PC-9 (cell line): ENCODE results near the gene MRM3. TPM values are rescaled to one million over a fixed set of nuclear protein-coding genes. Genes with fewer than 3 reads are reported as not detected.

Experiments used
- BruUV-seq: library from RNA; stranded (reverse); fragments of 400-500 nt; replicated peaks from 2 replicates; lab custom pipeline; 2021; lab: Mats Ljungman, UMichigan
- CTCF ChIA-PET: fragments of 300-600 bp; sonication (Branson Sonifier 250); formaldehyde crosslinking; loops from one replicate; lab custom pipeline; 2022; ENCODE audit warnings: antibody characterized with exemption; lab: Charles Lee
- POLR2A ChIA-PET: fragments of 300-600 bp; sonication (Branson Sonifier 250); formaldehyde crosslinking; loops from one replicate; lab custom pipeline; 2022; ENCODE audit warnings: antibody characterized with exemption; ENCODE audit not compliant: unreplicated experiment; lab: Charles Lee
- DNase-seq, 2 experiments: peaks; one replicate each; pipeline versions ENCODE4 v3.0.0 to v3.0.0-alpha.2; 2015 to 2022; ENCODE audit warnings: mixed read lengths in 1 of 2
- H2AFZ ChIP-seq: fragments of 200-600 bp; sonication (generic); 2 replicates; pipeline ENCODE4 v1.8.1; 2017; ENCODE audit warnings: antibody characterized with exemption
- H3F3A ChIP-seq: fragments of 200-600 bp; sonication (generic); 2 replicates; pipeline ENCODE4 v1.8.1; 2017; ENCODE audit warnings: antibody characterized with exemption, mild to moderate bottlenecking, low read depth; ENCODE audit not compliant: insufficient read depth
- H3K27ac ChIP-seq: fragments of 200-600 bp; sonication (generic); 2 replicates; pipeline ENCODE4 v1.6.1; 2016; ENCODE audit warnings: mixed run types
- H3K27me3 ChIP-seq: fragments of 200-600 bp; sonication (generic); 2 replicates; pipeline ENCODE4 v1.6.1; 2016; ENCODE audit warnings: low read depth, mixed run types; ENCODE audit not compliant: insufficient read depth
- H3K36me3 ChIP-seq: fragments of 200-600 bp; sonication (generic); 2 replicates; pipeline ENCODE4 v1.6.1; 2016; ENCODE audit warnings: low read depth, mixed run types
- H3K4me1 ChIP-seq: fragments of 200-600 bp; sonication (generic); replicated peaks from 2 replicates; pipeline ENCODE4 v1.6.1; 2016; ENCODE audit warnings: mixed run types; ENCODE audit not compliant: insufficient read depth
- H3K4me2 ChIP-seq: fragments of 200-600 bp; sonication (generic); 2 replicates; pipeline ENCODE4 v1.6.1; 2017; ENCODE audit warnings: mixed run types
- H3K4me3 ChIP-seq: fragments of 200-600 bp; sonication (generic); 2 replicates; pipeline ENCODE4 v1.6.1; 2016; ENCODE audit warnings: mixed run types
- H3K79me2 ChIP-seq: fragments of 200-600 bp; sonication (generic); 2 replicates; pipeline ENCODE4 v1.6.1; 2017; ENCODE audit warnings: low read depth, mixed run types
- H3K9me2 ChIP-seq: fragments of 200-600 bp; sonication (generic); 2 replicates; pipeline ENCODE4 v1.8.1; 2017; ENCODE audit warnings: mild to moderate bottlenecking; ENCODE audit not compliant: insufficient read depth
- H3K9me3 ChIP-seq: fragments of 200-600 bp; sonication (generic); 2 replicates; pipeline ENCODE4 v1.8.1; 2016; ENCODE audit warnings: low read depth; ENCODE audit not compliant: insufficient read depth
- H4K20me1 ChIP-seq: fragments of 200-600 bp; sonication (generic); 2 replicates; pipeline ENCODE4 v1.8.1; 2017; ENCODE audit not compliant: insufficient read depth
- EZH2 ChIP-seq: fragments of 200-600 bp; sonication (generic); IDR thresholded peaks from 2 replicates; pipeline ENCODE4 v1.8.0; 2017; ENCODE audit warnings: antibody characterized with exemption, low read depth
- intact Hi-C: fragments of 100-400 bp; cut with micrococcal nuclease; formaldehyde crosslinking; loops from one replicate; pipeline ENCODE4 v1.10.0; 2022; ENCODE audit not compliant: unreplicated experiment
- total RNA-seq: library from RNA; stranded (reverse); gene quantifications from 2 replicates; pipeline ENCODE4 v1.2.3, GENCODE V29; 2021
- TF ChIP-seq, protein P1 (sequence below): fragments of 200-600 bp; sonication (generic); conservative IDR thresholded peaks from 2 replicates; pipeline ENCODE4 v1.6.1; 2017; ENCODE audit warnings: mixed run types, antibody characterized with exemption, mild to moderate bottlenecking, moderate library complexity

Gene MRM3
- total RNA-seq, 1 experiment from 2014 or later = 23.2 TPM

DNA sequence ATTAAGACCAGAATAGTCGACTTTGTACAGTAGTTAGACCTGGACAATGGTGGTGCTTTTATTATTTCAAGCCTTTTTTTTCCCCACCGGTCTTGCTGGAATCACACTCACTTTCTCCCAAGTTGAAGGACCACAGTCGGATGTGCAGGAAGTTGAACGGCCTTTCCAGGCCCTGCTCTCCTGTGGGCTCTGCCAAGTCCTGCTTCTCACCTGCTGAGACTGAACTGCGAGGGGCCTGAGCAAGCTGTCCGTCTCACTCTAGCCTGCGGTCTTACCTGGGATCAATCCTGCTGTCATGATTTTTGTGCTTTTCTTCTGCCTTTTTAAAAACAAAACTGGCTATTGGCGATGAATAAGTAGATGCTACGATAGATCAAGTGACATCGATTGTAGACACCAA is 48.4 kb upstream of the MRM3 start:
- peaks cover 12% of the 10 kb centered on the region for H3K4me1 ChIP-seq
- peak overlapping the region; percentile 96 for H3K4me3 ChIP-seq
- peak overlapping the region; percentile 88 for H3K4me2 ChIP-seq
- peaks cover 13% of the 10 kb centered on the region; the same call in 1 of the 2 replicates for H3K36me3 ChIP-seq
- H3K79me2 ChIP-seq = peaks cover 21% of the 10 kb centered on the region
- no peak overlapping the region for H3K27ac ChIP-seq
- no peaks in the 10 kb centered on the region for H3K27me3 ChIP-seq
- TSS peak; percentile 55 for BruUV-seq
- no peak overlapping the region for H2AFZ ChIP-seq
- TF ChIP-seq, protein P1, sequence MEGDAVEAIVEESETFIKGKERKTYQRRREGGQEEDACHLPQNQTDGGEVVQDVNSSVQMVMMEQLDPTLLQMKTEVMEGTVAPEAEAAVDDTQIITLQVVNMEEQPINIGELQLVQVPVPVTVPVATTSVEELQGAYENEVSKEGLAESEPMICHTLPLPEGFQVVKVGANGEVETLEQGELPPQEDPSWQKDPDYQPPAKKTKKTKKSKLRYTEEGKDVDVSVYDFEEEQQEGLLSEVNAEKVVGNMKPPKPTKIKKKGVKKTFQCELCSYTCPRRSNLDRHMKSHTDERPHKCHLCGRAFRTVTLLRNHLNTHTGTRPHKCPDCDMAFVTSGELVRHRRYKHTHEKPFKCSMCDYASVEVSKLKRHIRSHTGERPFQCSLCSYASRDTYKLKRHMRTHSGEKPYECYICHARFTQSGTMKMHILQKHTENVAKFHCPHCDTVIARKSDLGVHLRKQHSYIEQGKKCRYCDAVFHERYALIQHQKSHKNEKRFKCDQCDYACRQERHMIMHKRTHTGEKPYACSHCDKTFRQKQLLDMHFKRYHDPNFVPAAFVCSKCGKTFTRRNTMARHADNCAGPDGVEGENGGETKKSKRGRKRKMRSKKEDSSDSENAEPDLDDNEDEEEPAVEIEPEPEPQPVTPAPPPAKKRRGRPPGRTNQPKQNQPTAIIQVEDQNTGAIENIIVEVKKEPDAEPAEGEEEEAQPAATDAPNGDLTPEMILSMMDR = no peak
- TF ChIP-seq EZH2 = no peak
- H3K9me3 ChIP-seq = no peaks in the 10 kb centered on the region
- DNase-seq = no peak
- POLR2A ChIA-PET = interaction anchor here (0.7 kb wide), 1 partner anchor 1093 kb away, joined by 3 read pairs; no protein-coding TSS in a partner anchor
- CTCF ChIA-PET = no interaction called here
- H3F3A ChIP-seq = peaks cover 45% of the 10 kb centered on the region
- intact Hi-C loops = no loop called here
- no peaks in the 10 kb centered on the region for H3K9me2 ChIP-seq
- H4K20me1 ChIP-seq = peaks cover 12% of the 10 kb centered on the region; the same call in 1 of the 2 replicates

DNA sequence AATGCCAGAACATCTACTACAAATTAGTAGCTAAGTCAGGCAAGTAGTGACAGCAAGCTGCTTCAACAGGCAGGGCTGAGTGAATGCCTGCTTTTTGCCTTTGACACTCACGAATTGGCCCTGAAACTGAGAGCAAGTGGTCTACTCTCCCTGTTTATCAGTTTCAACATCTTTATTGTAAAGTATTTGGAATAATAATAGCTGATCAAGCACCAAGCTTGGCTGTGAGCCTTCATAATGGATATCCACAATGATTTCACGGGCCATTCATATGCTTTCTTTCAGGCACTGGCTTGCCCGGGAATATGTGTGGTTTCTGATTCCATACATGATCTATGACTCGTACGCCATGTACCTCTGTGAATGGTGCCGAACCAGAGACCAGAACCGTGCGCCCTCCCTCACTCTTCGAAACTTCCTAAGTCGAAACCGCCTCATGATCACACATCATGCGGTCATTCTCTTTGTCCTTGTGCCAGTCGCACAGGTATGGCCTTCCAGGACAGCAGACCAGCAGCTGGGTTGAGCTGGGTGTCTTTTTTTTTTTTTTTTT is 44.5 kb upstream of the MRM3 start:
- Histone ChIP-seq H3K4me1 (peaks cover 12% of the 10 kb centered on the region), H3F3A (peaks cover 36% of the 10 kb centered on the region), H3K27me3 (no peaks in the 10 kb centered on the region), H3K27ac (peak overlapping the region; percentile 8; the same call in 1 of the 2 replicates), H2AFZ (no peak overlapping the region), H3K4me3 (no peak overlapping the region), H4K20me1 (peaks cover 25% of the 10 kb centered on the region), H3K36me3 (peaks cover 28% of the 10 kb centered on the region; the same call in 1 of the 2 replicates), H3K9me2 (no peaks in the 10 kb centered on the region), H3K79me2 (peaks cover 21% of the 10 kb centered on the region), H3K4me2 (no peak overlapping the region), H3K9me3 (no peaks in the 10 kb centered on the region)
- POLR2A ChIA-PET = no interaction called here
- CTCF ChIA-PET = no interaction called here
- no peak for TF ChIP-seq EZH2
- TF ChIP-seq, protein P1 = no peak
- no peak for DNase-seq
- BruUV-seq = no TSS peak
- intact Hi-C loops = no loop called here

DNA sequence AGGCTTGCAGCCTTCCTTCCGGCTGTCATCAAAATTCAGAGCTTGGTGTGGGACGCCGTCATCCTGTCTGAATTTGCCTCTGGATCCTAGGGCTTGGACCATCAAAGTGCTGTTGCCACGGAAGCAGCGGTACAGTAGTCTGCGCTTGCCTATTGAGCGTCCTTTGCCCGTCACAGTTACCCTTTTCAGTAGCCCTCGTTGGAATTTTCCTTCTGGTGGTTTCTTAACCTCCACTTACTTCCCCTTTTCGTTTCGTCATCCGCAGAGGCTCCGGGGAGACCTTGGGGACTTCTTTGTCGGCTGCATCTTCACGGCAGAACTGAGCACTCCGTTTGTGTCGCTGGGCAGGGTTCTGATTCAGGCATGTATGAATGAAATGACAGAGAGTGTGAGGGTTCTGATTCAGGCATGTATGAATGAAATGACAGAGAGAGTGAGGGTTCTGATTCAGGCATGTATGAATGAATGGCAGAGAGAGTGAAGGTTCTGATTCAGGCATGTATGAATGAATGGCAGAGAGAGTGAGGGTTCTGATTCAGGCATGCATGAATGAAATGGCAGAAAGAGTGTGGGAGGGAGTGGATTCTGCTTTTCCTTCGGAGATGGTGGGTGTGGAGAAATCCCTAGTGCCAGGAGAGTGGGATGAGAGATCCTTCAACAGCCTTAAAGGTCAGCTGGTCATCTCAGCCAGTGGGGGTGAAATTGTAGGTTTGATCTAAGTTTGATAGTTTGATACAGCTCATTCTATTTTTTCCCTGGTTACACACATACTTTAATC is 41.7 kb upstream of the MRM3 start:
- Histone ChIP-seq H3F3A (peaks cover 45% of the 10 kb centered on the region), H3K9me3 (no peaks in the 10 kb centered on the region), H3K27me3 (no peaks in the 10 kb centered on the region), H3K27ac (no peak overlapping the region), H3K79me2 (peaks cover 16% of the 10 kb centered on the region; the same call in 1 of the 2 replicates), H2AFZ (no peak overlapping the region), H3K36me3 (peaks cover 42% of the 10 kb centered on the region), H3K4me2 (no peak overlapping the region), H3K4me3 (no peak overlapping the region), H3K4me1 (no peaks in the 10 kb centered on the region), H4K20me1 (peaks cover 51% of the 10 kb centered on the region), H3K9me2 (no peaks in the 10 kb centered on the region)
- intact Hi-C loops = no loop called here
- TSS peak; percentile 0 for BruUV-seq
- DNase-seq = no peak
- CTCF ChIA-PET = no interaction called here
- no peak for TF ChIP-seq EZH2
- TF ChIP-seq, protein P1 = no peak
- POLR2A ChIA-PET = no interaction called here
